Tongue (tissue), 2 donors: Measurements from ENCODE around the gene SARDH. TPM values are rescaled to one million over a fixed set of nuclear protein-coding genes. Genes with fewer than 3 reads are reported as not detected.

Experiments
- DNase-seq: peaks from one replicate; pipeline ENCODE4 v3.0.0-alpha.2; 2015
- total RNA-seq: library from RNA; depleted of rRNA; stranded (reverse); fragments of >200 nt; gene quantifications from one replicate; pipeline ENCODE4 v1.2.3, GENCODE V29; 2014

Gene SARDH
- total RNA-seq, 1 donor from 2014 or later, result 8.0 TPM

GRCh38 chr9:133734590-133735414 lies 3.4 kb downstream of the SARDH start:
- DNase-seq, result no peak

GRCh38 chr9:133733796-133734533 lies 4.2 kb downstream of the SARDH start:
- no peak for DNase-seq

GRCh38 chr9:133733421-133733795 lies 4.7 kb downstream of the SARDH start:
- no peak for DNase-seq

- DNase-seq, result no peak
Observed at GRCh38 chr9:133732639-133733408, 5.3 kb downstream of the SARDH start.

- peak; percentile 86 for DNase-seq
Observed at GRCh38 chr9:133731876-133732638, 6.1 kb downstream of the SARDH start.

- no peak for DNase-seq
Observed at GRCh38 chr9:133730994-133731715, 7.0 kb downstream of the SARDH start.

- no peak for DNase-seq
Observed at GRCh38 chr9:133729617-133730281, 8.4 kb downstream of the SARDH start.

GRCh38 chr9:133728856-133729616 lies 9.1 kb downstream of the SARDH start:
- no peak for DNase-seq

- no peak for DNase-seq
Observed at GRCh38 chr9:133727876-133728441, 10.2 kb downstream of the SARDH start.

- no peak for DNase-seq
Observed at GRCh38 chr9:133727277-133727875, 10.8 kb downstream of the SARDH start.

- peak; percentile 76 for DNase-seq
Observed at GRCh38 chr9:133726401-133727276, 11.5 kb downstream of the SARDH start.

GRCh38 chr9:133725886-133726285 lies 12.3 kb downstream of the SARDH start:
- no peak for DNase-seq

- no peak for DNase-seq
Observed at GRCh38 chr9:133718563-133719315, 19.4 kb downstream of the SARDH start.

- no peak for DNase-seq
Observed at GRCh38 chr9:133717113-133718031, 20.8 kb downstream of the SARDH start.

- DNase-seq, result no peak
Observed at GRCh38 chr9:133716564-133717112, 21.5 kb downstream of the SARDH start.
